GM19035 (cell line): Measurements from ENCODE around the gene CTNNA3.
A peak's percentile ranks its signal among the peaks of the same experiment; 100 is the strongest.

Experiments used
- ATAC-seq: cut with Tn5 transposase; IDR thresholded peaks from one replicate; pipeline ENCODE4 v1.9.1; 2021; ENCODE audit not compliant: unreplicated experiment

CTNNA3 gene

DNA sequence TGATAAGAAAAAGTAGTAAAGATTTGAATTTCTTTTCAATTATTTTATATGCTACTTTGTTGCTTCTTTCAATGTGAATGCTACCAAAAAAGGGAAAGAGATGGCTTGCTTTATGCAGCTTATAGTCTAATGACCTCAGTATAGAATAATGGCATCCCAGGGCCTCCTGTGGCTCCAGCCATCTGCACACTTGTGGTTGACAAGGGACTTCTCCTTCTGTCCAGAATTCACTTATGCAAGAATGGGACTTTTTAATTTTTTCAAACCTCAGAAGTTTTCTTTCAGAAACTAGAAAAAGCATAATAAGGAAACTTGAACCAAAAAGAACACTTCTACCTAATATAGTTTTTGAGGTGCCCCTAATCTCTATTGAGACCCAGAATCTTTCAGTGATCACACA lies 310.9 kb downstream of the CTNNA3 start:
- ATAC-seq = no peak

DNA sequence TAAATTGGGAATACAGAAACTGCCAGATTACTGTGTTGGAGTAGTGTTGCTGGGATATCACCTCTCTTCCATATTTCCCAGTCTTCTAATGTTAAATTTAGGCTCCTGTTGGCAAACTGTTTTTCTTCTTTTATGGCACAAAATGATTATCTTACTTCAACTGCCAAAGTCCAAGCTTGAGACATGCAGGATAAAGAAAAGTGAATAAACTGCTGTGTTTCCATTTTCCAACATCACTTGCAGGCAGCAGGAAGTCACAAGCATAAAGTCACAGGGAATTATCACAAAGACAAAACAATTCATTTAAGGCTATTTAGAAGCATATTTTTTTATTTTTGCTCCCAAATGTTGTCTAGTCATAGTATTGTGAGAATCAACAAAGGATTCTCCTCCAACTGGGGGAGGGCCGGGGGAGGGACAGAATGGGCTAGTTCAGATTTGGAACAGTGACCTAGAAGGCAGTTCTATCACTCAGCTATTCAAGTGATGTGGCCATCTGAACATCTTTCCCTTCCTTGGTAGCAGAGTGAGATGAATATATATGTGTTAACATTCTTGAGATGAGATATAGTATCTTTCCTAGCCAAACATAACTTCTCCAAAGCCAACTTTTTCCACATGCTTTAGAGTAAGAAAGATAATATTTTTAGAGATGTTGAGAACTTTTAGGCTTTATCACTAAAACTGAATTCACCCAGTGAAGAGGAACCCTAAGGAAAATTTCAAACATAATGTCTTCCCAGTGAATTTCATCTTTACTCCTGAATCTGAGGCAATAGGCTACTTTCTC lies 364.7 kb downstream of the CTNNA3 start:
- ATAC-seq = no peak

- no peak for ATAC-seq
These were observed 368.1 kb downstream of the CTNNA3 start for GRCh38 chr10:67327626-67328535.

GRCh38 chr10:67319976-67320375 lies 376.0 kb downstream of the CTNNA3 start:
- no peak for ATAC-seq

DNA sequence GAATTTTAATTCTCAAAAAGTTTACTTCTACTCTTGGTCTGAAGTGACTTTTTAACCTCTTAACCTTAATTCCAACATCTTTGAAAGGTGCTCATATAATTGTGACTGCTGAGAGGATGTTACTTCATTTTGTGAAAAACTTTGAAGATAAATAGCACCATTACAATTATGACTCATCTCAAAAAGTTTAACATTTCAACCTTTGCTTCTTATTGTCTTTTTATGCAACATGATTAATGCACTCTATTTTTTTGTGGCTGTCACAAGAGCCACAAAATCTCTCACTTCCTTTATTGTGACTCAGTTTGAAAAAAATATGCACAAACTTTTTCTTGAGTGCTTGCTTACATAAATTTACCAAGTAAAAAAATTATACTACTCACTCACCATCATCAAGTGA lies 387.1 kb downstream of the CTNNA3 start:
- ATAC-seq = peak; percentile 63

DNA sequence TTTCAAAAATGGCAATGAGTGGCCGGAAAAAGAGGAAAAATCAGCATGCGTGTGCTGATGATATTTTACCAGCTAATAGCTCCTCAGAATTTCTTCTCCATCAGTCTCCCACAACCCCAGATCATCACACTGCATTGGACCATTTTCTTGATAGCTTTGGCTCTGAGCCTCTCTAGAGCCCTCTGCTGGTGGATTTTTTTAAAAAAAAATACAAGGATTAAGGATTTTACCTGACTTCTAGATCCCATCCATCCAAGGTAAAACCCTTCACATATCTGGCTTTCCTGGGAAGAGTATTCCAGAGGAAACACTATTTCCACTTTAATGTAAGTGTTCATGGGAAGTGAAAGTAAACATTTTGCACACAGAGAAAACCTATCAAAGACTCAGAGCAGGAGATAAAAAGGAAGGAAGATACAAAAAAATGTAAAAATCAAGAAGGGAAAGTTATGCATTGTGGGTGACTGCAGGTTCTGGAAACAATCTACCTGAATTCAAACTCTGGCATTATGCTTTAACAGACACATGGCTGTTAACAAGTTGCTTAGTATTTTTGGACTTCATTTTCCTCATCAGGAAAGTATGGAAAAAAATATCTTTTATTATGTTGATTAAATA lies 389.3 kb downstream of the CTNNA3 start:
- no peak for ATAC-seq

DNA sequence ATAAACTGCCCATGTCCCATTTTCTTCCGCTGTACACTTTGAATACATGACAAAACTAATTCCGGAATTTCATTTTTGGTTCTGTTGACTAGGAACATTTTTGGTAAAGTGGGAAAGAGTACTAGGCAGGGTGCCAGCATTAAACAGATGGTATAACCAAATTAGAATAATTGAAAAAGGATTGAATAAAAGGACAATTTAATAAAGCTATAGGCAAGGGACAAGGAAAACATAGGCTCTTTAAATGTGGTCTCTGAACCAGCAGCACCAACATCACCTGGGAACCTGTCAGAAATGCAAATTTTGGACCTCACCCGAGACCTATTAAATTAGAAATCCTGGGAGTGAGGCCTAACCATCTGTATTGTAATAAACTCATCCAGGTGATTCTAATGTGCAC lies 393.3 kb downstream of the CTNNA3 start:
- ATAC-seq = no peak

GRCh38 chr10:67299761-67300160 lies 396.2 kb downstream of the CTNNA3 start:
- no peak for ATAC-seq

DNA sequence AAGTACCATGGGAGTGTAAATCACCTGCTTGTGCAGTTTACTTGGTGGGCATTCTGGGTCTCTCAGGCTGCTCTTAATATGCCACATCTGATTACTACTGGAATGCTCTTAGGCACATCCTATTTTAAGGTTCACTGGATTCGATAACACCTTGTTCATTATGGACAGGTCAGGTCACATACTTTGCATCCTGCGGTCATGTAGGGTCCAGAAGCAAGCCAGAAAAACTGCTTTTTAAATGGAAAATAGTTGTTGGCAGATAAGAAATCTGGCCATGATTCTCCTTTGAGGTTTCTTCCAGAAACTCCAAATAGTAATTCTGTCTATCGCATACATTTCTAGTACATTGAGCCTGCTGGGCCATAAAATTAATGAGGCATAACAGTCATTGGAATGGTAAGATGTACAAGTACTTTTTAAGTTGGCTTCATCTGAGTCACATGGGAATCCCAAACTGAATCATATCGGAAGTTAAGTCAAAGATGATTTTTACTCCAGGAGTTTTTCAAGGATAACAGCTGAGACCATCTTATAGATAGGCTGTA lies 398.3 kb downstream of the CTNNA3 start:
- ATAC-seq = no peak

DNA sequence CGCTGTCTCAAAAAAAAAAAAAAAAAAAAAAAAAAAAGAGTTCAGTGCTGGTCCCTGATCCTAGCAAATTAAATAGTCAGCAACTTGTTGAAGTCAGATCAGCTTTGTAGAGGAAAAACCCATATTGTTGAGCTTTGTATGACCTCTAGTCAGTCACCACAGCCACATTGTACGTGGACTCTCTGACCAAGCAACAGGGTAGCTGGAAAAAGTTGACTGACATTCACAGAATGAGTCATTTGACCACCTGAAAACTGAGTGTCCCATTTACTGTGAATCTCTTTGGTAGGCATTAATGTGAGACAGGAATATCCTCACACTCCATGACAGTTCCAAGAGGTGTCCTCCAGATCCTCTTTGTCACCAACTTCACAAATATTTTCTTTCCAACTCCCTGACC lies 399.1 kb downstream of the CTNNA3 start:
- no peak for ATAC-seq

- no peak for ATAC-seq
These were observed 407.1 kb downstream of the CTNNA3 start for GRCh38 chr10:67288688-67289410.

GRCh38 chr10:67284589-67284988 lies 411.4 kb downstream of the CTNNA3 start:
- no peak for ATAC-seq

DNA sequence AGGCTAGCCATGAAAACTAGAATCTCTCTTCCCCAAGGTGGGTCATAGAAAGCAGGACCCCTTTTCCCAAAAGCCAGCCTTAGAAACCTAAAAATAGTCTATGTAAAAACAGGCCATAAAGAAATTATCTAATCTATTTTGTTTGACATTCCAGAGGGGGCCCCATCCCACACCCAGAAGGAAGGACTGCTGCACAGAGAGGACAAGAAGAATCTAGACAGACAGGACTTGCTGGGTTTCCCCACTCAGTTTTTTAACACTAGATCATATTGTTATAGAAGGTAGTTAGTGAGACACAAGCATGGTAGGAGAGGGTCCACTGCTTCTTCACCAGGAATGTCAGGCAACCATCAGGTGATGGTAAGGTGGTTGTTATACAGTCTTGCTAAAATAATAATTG lies 413.1 kb downstream of the CTNNA3 start:
- no peak for ATAC-seq

DNA sequence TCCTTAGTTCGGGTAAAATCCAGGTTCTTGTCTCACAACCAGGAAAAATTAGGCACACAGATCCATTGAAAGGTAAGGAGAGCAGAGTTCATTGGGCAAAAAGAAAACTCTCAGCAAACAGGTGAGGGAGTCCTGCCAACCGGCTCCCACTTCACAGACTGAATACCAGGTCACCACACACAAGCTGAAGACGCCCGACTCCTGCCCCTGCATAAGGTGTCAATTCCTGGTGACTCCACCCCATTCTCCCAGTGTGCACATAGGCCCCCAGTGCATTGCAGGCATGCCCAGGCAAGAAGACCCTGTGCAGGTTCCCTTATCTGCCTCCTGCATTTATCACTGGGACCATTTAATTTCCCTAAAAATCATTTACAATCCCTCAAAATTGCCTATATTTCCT lies 415.6 kb downstream of the CTNNA3 start:
- no peak for ATAC-seq

DNA sequence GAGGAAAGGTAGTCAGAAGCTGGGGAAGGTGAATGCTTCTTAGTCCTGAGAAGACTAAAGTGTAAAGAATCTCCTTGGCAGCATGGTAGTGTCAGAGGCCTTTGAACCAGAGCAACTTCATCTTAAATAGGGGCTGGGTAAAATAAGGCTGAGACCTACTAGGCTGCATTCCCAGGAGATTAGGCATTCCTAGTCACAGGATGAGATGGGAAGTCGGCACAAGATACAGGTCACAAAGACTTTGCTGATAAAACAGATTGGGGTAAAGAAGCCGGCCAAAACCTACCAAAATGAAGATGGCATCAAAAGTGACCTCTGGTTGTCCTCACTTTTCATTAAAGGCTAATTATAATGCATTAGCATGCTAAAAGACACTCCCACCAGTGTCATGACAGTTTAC lies 418.6 kb downstream of the CTNNA3 start:
- no peak for ATAC-seq

DNA sequence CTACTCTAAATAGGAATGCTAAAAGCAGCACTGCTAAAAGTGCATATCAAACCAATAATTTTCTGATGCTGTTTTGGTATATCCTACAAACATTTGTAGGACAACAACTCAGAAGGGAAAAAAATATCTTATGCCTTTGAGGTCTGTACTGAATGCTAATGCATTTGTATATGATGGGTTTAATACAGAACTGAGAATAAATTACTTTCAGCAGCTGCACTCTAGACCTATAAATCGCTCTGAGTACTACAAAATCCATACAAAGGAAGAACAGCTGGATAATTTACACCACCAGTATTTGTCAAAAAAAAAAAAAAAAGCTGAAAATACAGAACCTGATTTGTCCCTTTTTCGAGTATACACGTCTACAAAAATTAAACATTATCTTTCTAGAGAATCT lies 426.2 kb downstream of the CTNNA3 start:
- no peak for ATAC-seq

DNA sequence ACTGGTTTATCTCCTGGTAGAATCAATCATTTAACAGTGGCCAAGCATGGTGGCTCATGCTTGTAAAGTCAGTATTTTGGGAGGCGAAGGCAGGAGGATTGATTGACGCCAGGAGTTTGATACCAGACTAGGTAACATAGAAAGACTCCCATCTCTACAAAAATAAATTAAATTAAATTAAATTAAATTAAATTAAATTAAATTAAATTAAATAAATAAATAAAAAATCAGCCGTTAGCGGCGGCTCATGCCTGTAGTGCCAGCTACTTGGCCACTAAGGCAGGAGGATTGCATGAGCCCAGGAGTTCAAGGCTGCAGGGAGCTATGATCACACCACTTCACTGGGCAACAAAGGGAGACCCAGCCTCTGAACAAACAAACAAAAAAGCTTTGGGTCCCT lies 427.8 kb downstream of the CTNNA3 start:
- ATAC-seq = no peak

GRCh38 chr10:67262675-67263074 lies 433.3 kb downstream of the CTNNA3 start:
- ATAC-seq = no peak

DNA sequence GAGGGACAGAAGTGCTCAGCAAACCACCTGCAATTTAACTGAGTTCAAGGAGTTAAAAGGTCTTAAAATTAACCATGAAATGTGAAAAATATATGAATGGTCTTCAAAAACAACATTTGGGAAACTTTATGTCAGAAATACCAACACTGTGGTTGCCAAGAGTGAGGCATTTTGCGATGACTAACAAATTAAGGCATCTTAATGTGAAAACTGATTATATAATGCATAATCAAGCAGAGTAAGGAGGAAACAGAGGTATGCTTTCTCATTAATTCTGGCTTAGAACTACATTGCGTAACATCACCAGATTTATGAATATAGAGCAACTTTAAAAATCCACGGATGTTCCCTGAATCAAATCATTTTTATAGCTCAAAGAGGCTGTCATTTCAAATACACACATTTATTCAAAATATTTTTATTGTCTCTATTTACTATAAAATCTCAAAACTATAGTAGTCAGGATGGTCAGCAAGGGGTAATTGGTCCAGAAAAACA lies 434.6 kb downstream of the CTNNA3 start:
- no peak for ATAC-seq

DNA sequence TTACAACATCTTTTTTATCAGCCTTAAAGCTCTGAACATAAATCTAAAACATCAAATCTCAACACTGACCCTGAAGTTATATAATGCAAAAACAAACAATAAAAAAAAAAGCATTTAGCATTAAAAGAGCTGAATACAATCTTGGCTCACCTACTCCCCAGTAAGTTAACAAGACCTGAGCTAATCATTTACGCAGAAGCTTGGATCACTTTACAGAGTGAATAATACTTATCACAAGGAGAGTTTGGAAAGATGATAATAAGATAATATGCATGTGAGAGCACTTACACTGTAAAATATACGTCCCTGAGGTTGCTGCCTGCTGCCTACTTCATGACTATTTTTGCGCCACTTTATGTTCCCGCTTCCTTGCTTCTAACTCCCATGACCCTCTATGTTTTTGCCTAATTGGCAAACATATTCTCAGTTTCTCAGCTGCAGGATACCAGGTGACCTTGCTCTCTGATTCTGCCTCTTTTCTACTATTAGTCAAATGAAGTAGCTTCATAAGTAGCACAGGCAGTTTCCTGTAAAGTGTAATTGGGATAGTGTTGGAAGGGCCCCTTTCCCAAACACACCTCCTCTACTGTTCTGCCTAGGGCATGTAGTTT lies 436.6 kb downstream of the CTNNA3 start:
- ATAC-seq = no peak
